SK-N-SH (cell line): ENCODE results near the gene DNAJC10. TPM values are rescaled to one million over a fixed set of nuclear protein-coding genes. Genes with fewer than 3 reads are reported as not detected.

Experiments
- CTCF ChIA-PET: fragments of 300-600, 350-600 bp; formaldehyde crosslinking; extraction: SDS; loops from one replicate; lab custom pipeline; 2021; lab: Yijun Ruan, JAX
- POLR2A ChIA-PET: fragments of 350-600 bp; sonication (Branson Sonifier 250); formaldehyde crosslinking; extraction: SDS; loops from one replicate; lab custom pipeline; 2020; ENCODE audit warnings: antibody characterized with exemption, inconsistent platforms; lab: Yijun Ruan, JAX
- DNase-seq: peaks from one replicate; pipeline ENCODE4 v3.0.0; 2012
- H2AFZ ChIP-seq: fragments of 200-600 bp; sonication (generic); 2 replicates; pipeline ENCODE4 v1.8.1; 2016; ENCODE audit warnings: antibody characterized with exemption, mild to moderate bottlenecking, low read depth
- H3F3A ChIP-seq: fragments of 200-600 bp; sonication (generic); replicated peaks from 2 replicates; pipeline ENCODE3; 2016; ENCODE audit warnings: antibody characterized with exemption, mild to moderate bottlenecking; ENCODE audit not compliant: insufficient read depth
- H3K27ac ChIP-seq, 2 experiments: fragments of 200-500 bp in 1 of 2; fragments of 200-600 bp in 1 of 2; sonication (Bioruptor generic) in 1 of 2; sonication (generic), shearing (Covaris generic) in 1 of 2; 2 replicates each; pipeline versions ENCODE4 v1.5.1 to v1.6.1; 2014 to 2016; ENCODE audit warnings: low read depth in 2 of 2, inconsistent platforms in 1 of 2, low read length in 1 of 2, mild to moderate bottlenecking in 1 of 2, mixed read lengths in 1 of 2
- H3K27me3 ChIP-seq: fragments of 200-600 bp; sonication (generic), shearing (Covaris generic); 2 replicates; pipeline ENCODE4 v1.6.1; 2016; ENCODE audit warnings: mixed run types; ENCODE audit not compliant: insufficient read depth
- H3K36me3 ChIP-seq, 2 experiments: fragments of 200-500 bp in 1 of 2; fragments of 200-600 bp in 1 of 2; sonication (Bioruptor generic) in 1 of 2; sonication (generic) in 1 of 2; replicated peaks in 1 of 2; 2 replicates each; pipeline versions ENCODE3 to v1.5.1; 2014 to 2016; ENCODE audit warnings: low read length in 1 of 2, mild to moderate bottlenecking in 1 of 2; ENCODE audit not compliant: insufficient read depth in 2 of 2, control insufficient read depth in 1 of 2
- H3K4me1 ChIP-seq, 2 experiments: fragments of 200-500 bp in 1 of 2; fragments of 200-600 bp in 1 of 2; sonication (Bioruptor generic) in 1 of 2; sonication (generic), shearing (Covaris generic) in 1 of 2; 2 replicates each; pipeline versions ENCODE4 v1.5.1 to v1.6.1; 2014 to 2016; ENCODE audit warnings: low read depth in 1 of 2, low read length in 1 of 2, mixed run types in 1 of 2; ENCODE audit not compliant: insufficient read depth in 2 of 2, control insufficient read depth in 1 of 2
- H3K4me2 ChIP-seq: fragments of 200-600 bp; sonication (generic), shearing (Covaris generic); 2 replicates; pipeline ENCODE4 v1.6.1; 2017; ENCODE audit warnings: mixed run types
- H3K4me3 ChIP-seq, 2 experiments: fragments of 200-500 bp in 1 of 2; fragments of 200-600 bp in 1 of 2; sonication (Bioruptor generic) in 1 of 2; sonication (generic), shearing (Covaris generic) in 1 of 2; 2 replicates each; pipeline versions ENCODE4 v1.5.1 to v1.8.1; 2014 to 2016; ENCODE audit warnings: low read depth in 2 of 2, inconsistent platforms in 1 of 2, low read length in 1 of 2, mild to moderate bottlenecking in 1 of 2, mixed read lengths in 1 of 2, moderate library complexity in 1 of 2
- H3K79me2 ChIP-seq: fragments of 200-600 bp; sonication (generic); 2 replicates; pipeline ENCODE4 v1.8.1; 2017; ENCODE audit warnings: mild to moderate bottlenecking; ENCODE audit not compliant: insufficient read depth
- H3K9ac ChIP-seq: fragments of 200-600 bp; sonication (generic); 2 replicates; pipeline ENCODE4 v1.6.1; 2017; ENCODE audit warnings: mixed run types
- H3K9me2 ChIP-seq: fragments of 200-600 bp; sonication (generic); 2 replicates; pipeline ENCODE4 v1.6.1; 2017; ENCODE audit warnings: mixed run types
- H3K9me3 ChIP-seq: fragments of 200-600 bp; sonication (generic); 2 replicates; pipeline ENCODE4 v1.6.1; 2017; ENCODE audit warnings: mixed run types, mild to moderate bottlenecking, moderate library complexity
- H4K20me1 ChIP-seq: fragments of 200-600 bp; sonication (generic); 2 replicates; pipeline ENCODE4 v1.6.1; 2017; ENCODE audit warnings: mild to moderate bottlenecking, mixed run types; ENCODE audit not compliant: insufficient read depth
- CTCF ChIP-seq: fragments of 200-600 bp; sonication (generic); IDR thresholded peaks from 2 replicates; pipeline ENCODE4 v1.6.1; 2017; ENCODE audit warnings: antibody characterized with exemption, mild to moderate bottlenecking, moderate library complexity
- EP300 ChIP-seq, 2 experiments: IDR thresholded peaks; 2 replicates each; pipeline versions ENCODE4 v1.4.0 to v1.6.1; 2012; ENCODE audit warnings: borderline replicate concordance in 1 of 2, low read depth in 1 of 2, low read length in 1 of 2
- MXI1 ChIP-seq: IDR thresholded peaks from 2 replicates; pipeline ENCODE4 v1.6.1; 2012; ENCODE audit warnings: mild to moderate bottlenecking, low read depth, low read length, improper control_type of control experiment
- RXRA ChIP-seq: IDR thresholded peaks from 2 replicates; pipeline ENCODE4 v1.4.0; 2012; ENCODE audit warnings: low read depth, mild to moderate bottlenecking, borderline replicate concordance
- SMC3 ChIP-seq: IDR thresholded peaks from 2 replicates; pipeline ENCODE4 v1.6.1; 2012; ENCODE audit warnings: low read depth, low read length, improper control_type of control experiment
- WGBS: methylation state at CpG from one replicate; pipeline ENCODE4 v1.1.6; 2017; ENCODE audit warnings: low lambda C conversion rate; 5-methylcytosine and 5-hydroxymethylcytosine counted together
- polyA plus RNA-seq, 3 experiments: library from polyadenylated mRNA; depleted of rRNA; stranded (reverse); fragments of >200 nt; gene quantifications; 2 replicates each; pipeline ENCODE4 v1.2.3, GENCODE V29; 2012
- TF ChIP-seq, protein P1 (sequence below): IDR thresholded peaks from 2 replicates; pipeline ENCODE4 v1.4.0; 2012; ENCODE audit warnings: low read depth
- TF ChIP-seq, protein P2 (sequence below): IDR thresholded peaks from 2 replicates; pipeline ENCODE4 v1.4.0; 2012; ENCODE audit warnings: low read depth, borderline replicate concordance
- TF ChIP-seq, protein P3 (sequence below): IDR thresholded peaks from 2 replicates; pipeline ENCODE4; 2012
- TF ChIP-seq, protein P4 (sequence below): IDR thresholded peaks from 2 replicates; pipeline ENCODE4 v1.4.0; 2012; ENCODE audit warnings: low read depth, borderline replicate concordance

DNAJC10 gene
- polyA plus RNA-seq, 1 of the 3 experiments (the other 2 are of a cell fraction) = 30.8 TPM

DNA sequence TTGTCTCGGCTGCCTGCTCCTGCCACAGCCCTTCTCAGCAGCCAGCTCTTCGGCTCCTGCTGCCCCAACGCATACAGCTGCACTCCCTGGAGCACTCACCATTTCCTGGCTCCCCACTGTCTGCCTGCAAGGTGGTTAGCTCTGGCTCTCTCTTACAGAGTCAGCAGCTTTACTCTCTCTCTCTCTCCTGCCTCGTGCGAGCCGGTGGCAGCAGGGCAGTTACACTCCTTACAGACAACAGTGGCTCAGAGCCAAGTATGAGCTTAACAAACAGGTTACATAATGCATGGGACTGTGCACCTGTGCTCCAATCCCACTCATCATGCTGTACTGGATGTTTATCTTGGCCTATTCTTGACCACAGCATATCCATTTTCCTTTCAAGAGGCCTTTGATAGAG, 47.4 kb upstream of the DNAJC10 start:
- H2AFZ ChIP-seq = no peak overlapping the region
- ChIA-PET POLR2A (no interaction called here), CTCF (interaction anchor here (0.8 kb wide), 1 partner anchor 483 kb away, joined by 3 read pairs; no protein-coding TSS in a partner anchor)
- no peak overlapping the region for H3K4me3 ChIP-seq
- H3K36me3 ChIP-seq = no peaks in the 10 kb centered on the region
- no peaks in the 10 kb centered on the region for H3K9me2 ChIP-seq
- H4K20me1 ChIP-seq = no peaks in the 10 kb centered on the region
- DNase-seq = no peak
- H3K27ac ChIP-seq = no peak overlapping the region
- H3K4me1 ChIP-seq = no peaks in the 10 kb centered on the region
- no peak overlapping the region for H3K9ac ChIP-seq
- no peak overlapping the region for H3K4me2 ChIP-seq
- TF ChIP-seq EP300 (IDR thresholded peaks at IDR 0.05; ENCODE audit: borderline replicate concordance in 1 of 2, low read depth in 1 of 2, low read length in 1 of 2) = no peak
- TF ChIP-seq RXRA = no peak
- no peak for TF ChIP-seq MXI1
- TF ChIP-seq, protein P1, sequence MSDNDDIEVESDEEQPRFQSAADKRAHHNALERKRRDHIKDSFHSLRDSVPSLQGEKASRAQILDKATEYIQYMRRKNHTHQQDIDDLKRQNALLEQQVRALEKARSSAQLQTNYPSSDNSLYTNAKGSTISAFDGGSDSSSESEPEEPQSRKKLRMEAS = no peak
- TF ChIP-seq, protein P2, sequence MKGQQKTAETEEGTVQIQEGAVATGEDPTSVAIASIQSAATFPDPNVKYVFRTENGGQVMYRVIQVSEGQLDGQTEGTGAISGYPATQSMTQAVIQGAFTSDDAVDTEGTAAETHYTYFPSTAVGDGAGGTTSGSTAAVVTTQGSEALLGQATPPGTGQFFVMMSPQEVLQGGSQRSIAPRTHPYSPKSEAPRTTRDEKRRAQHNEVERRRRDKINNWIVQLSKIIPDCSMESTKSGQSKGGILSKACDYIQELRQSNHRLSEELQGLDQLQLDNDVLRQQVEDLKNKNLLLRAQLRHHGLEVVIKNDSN = no peak
- TF ChIP-seq, protein P3, sequence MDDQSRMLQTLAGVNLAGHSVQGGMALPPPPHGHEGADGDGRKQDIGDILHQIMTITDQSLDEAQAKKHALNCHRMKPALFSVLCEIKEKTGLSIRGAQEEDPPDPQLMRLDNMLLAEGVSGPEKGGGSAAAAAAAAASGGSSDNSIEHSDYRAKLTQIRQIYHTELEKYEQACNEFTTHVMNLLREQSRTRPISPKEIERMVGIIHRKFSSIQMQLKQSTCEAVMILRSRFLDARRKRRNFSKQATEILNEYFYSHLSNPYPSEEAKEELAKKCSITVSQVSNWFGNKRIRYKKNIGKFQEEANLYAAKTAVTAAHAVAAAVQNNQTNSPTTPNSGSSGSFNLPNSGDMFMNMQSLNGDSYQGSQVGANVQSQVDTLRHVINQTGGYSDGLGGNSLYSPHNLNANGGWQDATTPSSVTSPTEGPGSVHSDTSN = no peak
- no peak for TF ChIP-seq CTCF
- TF ChIP-seq SMC3 = no peak
- TF ChIP-seq, protein P4, sequence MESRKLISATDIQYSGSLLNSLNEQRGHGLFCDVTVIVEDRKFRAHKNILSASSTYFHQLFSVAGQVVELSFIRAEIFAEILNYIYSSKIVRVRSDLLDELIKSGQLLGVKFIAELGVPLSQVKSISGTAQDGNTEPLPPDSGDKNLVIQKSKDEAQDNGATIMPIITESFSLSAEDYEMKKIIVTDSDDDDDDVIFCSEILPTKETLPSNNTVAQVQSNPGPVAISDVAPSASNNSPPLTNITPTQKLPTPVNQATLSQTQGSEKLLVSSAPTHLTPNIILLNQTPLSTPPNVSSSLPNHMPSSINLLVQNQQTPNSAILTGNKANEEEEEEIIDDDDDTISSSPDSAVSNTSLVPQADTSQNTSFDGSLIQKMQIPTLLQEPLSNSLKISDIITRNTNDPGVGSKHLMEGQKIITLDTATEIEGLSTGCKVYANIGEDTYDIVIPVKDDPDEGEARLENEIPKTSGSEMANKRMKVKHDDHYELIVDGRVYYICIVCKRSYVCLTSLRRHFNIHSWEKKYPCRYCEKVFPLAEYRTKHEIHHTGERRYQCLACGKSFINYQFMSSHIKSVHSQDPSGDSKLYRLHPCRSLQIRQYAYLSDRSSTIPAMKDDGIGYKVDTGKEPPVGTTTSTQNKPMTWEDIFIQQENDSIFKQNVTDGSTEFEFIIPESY = no peak
- no peaks in the 10 kb centered on the region for H3K79me2 ChIP-seq
- H3K9me3 ChIP-seq = no peaks in the 10 kb centered on the region
- H3K27me3 ChIP-seq = no peaks in the 10 kb centered on the region
- H3F3A ChIP-seq = no peaks in the 10 kb centered on the region
- WGBS = 87% methylated on average over 6 of the region's 6 CpGs
